IMR-90 (cell line): ENCODE results near the gene EXOC3L2. TPM values are rescaled to one million over a fixed set of nuclear protein-coding genes. Genes with fewer than 3 reads are reported as not detected.

ENCODE experiments used
- ATAC-seq: fragments of 200-7000 bp; cut with Tn5 transposase; 2 replicates; pipeline ENCODE4 v1.9.1; 2020; ENCODE audit warnings: low read depth, mild to moderate bottlenecking, moderate library complexity
- BruUV-seq: library from RNA; stranded (reverse); fragments of 400-500 nt; replicated peaks from 2 replicates; lab custom pipeline; 2021; lab: Mats Ljungman, UMichigan
- CTCF ChIA-PET: fragments of 300-600 bp; formaldehyde crosslinking; extraction: SDS; loops from one replicate; lab custom pipeline; 2021; ENCODE audit warnings: antibody characterized with exemption; lab: Yijun Ruan, JAX
- POLR2A ChIA-PET: fragments of 300-600 bp; sonication (Branson Sonifier 250); formaldehyde crosslinking; loops from one replicate; lab custom pipeline; 2022; ENCODE audit warnings: antibody characterized with exemption; ENCODE audit not compliant: unreplicated experiment; lab: Charles Lee
- DNase-seq: peaks from one replicate; pipeline ENCODE4 v3.0.0; 2013
- H2AFZ ChIP-seq: replicated peaks from 2 replicates; pipeline ENCODE3; 2013; ENCODE audit warnings: low read length, mild to moderate bottlenecking; ENCODE audit not compliant: poor library complexity
- H2AK5ac ChIP-seq: 2 replicates; pipeline ENCODE4 v1.6.1; 2013; ENCODE audit warnings: low read depth, low read length, inconsistent platforms
- H2AK9ac ChIP-seq: replicated peaks from 2 replicates; pipeline ENCODE3; 2013; ENCODE audit warnings: mild to moderate bottlenecking, low read depth, low read length, moderate library complexity; ENCODE audit not compliant: poor library complexity
- H2BK120ac ChIP-seq: 2 replicates; pipeline ENCODE4 v1.6.1; 2013; ENCODE audit warnings: low read depth, low read length, inconsistent platforms
- H2BK15ac ChIP-seq: 3 replicates; pipeline ENCODE4 v1.6.1; 2013; ENCODE audit warnings: low read depth, low read length, inconsistent platforms
- H2BK20ac ChIP-seq: 2 replicates; pipeline ENCODE4 v1.6.1; 2013; ENCODE audit warnings: low read depth, mild to moderate bottlenecking, inconsistent platforms, low read length, moderate library complexity
- H2BK5ac ChIP-seq: 2 replicates; pipeline ENCODE4 v1.6.1; 2013; ENCODE audit warnings: mild to moderate bottlenecking, low read depth, low read length, inconsistent platforms; ENCODE audit not compliant: poor library complexity, severe bottlenecking
- H3K14ac ChIP-seq: replicated peaks from 2 replicates; pipeline ENCODE4 v1.6.1; 2013; ENCODE audit warnings: low read depth, low read length, inconsistent platforms
- H3K18ac ChIP-seq: 2 replicates; pipeline ENCODE4 v1.6.1; 2013; ENCODE audit warnings: low read depth, low read length, control low read depth
- H3K23ac ChIP-seq: 2 replicates; pipeline ENCODE4 v1.6.1; 2013; ENCODE audit warnings: low read depth, low read length, inconsistent platforms
- H3K27ac ChIP-seq: 2 replicates; pipeline ENCODE4 v1.5.1; 2013; ENCODE audit warnings: mild to moderate bottlenecking, control low read depth, low read length; ENCODE audit not compliant: insufficient read depth
- H3K27me3 ChIP-seq: 2 replicates; pipeline ENCODE4 v1.6.1; 2013; ENCODE audit warnings: low read length; ENCODE audit not compliant: control insufficient read depth, insufficient read depth
- H3K36me3 ChIP-seq: 2 replicates; pipeline ENCODE4 v1.6.1; 2013; ENCODE audit warnings: low read length, mixed read lengths; ENCODE audit not compliant: control insufficient read depth, insufficient read depth
- H3K4ac ChIP-seq: 2 replicates; pipeline ENCODE4 v1.6.1; 2013; ENCODE audit warnings: low read depth, low read length, inconsistent platforms
- H3K4me1 ChIP-seq: 2 replicates; pipeline ENCODE4 v1.6.1; 2013; ENCODE audit warnings: low read length, mixed read lengths; ENCODE audit not compliant: control insufficient read depth, insufficient read depth
- H3K4me2 ChIP-seq: 2 replicates; pipeline ENCODE4 v1.6.1; 2013; ENCODE audit warnings: low read depth, mild to moderate bottlenecking, control low read depth, low read length, moderate library complexity
- H3K4me3 ChIP-seq: 2 replicates; pipeline ENCODE4 v1.5.1; 2013; ENCODE audit warnings: low read depth, mild to moderate bottlenecking, control low read depth, low read length, moderate library complexity; ENCODE audit not compliant: insufficient read depth
- H3K56ac ChIP-seq: 2 replicates; pipeline ENCODE4 v1.6.1; 2013; ENCODE audit warnings: low read length, inconsistent platforms; ENCODE audit not compliant: insufficient read depth; ENCODE audit errors: extremely low read depth
- H3K79me1 ChIP-seq, 2 experiments: 2 replicates each; pipeline ENCODE4 v1.6.1; 2013; ENCODE audit warnings: low read length in 2 of 2, inconsistent platforms in 1 of 2, low read depth in 1 of 2
- H3K9ac ChIP-seq: 2 replicates; pipeline ENCODE4 v1.6.1; 2013; ENCODE audit warnings: low read depth, low read length, control low read depth
- H3K9me1 ChIP-seq: 2 replicates; pipeline ENCODE4 v1.6.1; 2013; ENCODE audit warnings: low read length, inconsistent platforms; ENCODE audit not compliant: insufficient read depth
- H3K9me3 ChIP-seq: 2 replicates; pipeline ENCODE4 v1.6.1; 2013; ENCODE audit warnings: low read length; ENCODE audit not compliant: control insufficient read depth, insufficient read depth
- H4K20me1 ChIP-seq: 2 replicates; pipeline ENCODE4 v1.6.1; 2013; ENCODE audit warnings: low read length, inconsistent platforms; ENCODE audit not compliant: insufficient read depth
- H4K5ac ChIP-seq: 2 replicates; pipeline ENCODE4 v1.6.1; 2013; ENCODE audit warnings: mild to moderate bottlenecking, low read depth, low read length, control low read depth
- H4K8ac ChIP-seq, 2 experiments: 2 replicates each; pipeline ENCODE4 v1.6.1; 2013; ENCODE audit warnings: low read depth in 2 of 2, low read length in 2 of 2, control low read depth in 1 of 2, inconsistent platforms in 1 of 2
- H4K91ac ChIP-seq: 2 replicates; pipeline ENCODE4 v1.6.1; 2013; ENCODE audit warnings: low read depth, low read length, inconsistent platforms; ENCODE audit not compliant: insufficient read depth
- BHLHE40 ChIP-seq: fragments of 150-350 bp; IDR thresholded peaks from 2 replicates; pipeline ENCODE4 v1.6.1; 2016; ENCODE audit warnings: mild to moderate bottlenecking, low read depth, low read length
- CEBPB ChIP-seq: IDR thresholded peaks from 2 replicates; pipeline ENCODE4 v1.6.1; 2012; ENCODE audit warnings: low read depth, low read length, improper control_type of control experiment
- CHD1 ChIP-seq: IDR thresholded peaks from 2 replicates; pipeline ENCODE4 v1.6.1; 2012; ENCODE audit warnings: low read depth, low read length, improper control_type of control experiment
- FOS ChIP-seq: fragments of 150-350 bp; IDR thresholded peaks from 2 replicates; pipeline ENCODE4 v1.6.1; 2016; ENCODE audit warnings: low read depth, low read length
- MAFK ChIP-seq: IDR thresholded peaks from 2 replicates; pipeline ENCODE4 v1.6.1; 2012; ENCODE audit warnings: low read depth, low read length, improper control_type of control experiment
- MAZ ChIP-seq: IDR thresholded peaks from 2 replicates; pipeline ENCODE4 v1.6.1; 2012; ENCODE audit warnings: low read depth, mild to moderate bottlenecking, low read length, improper control_type of control experiment, moderate library complexity, borderline replicate concordance
- MXI1 ChIP-seq: IDR thresholded peaks from 2 replicates; pipeline ENCODE4 v1.6.1; 2012; ENCODE audit warnings: low read depth, mild to moderate bottlenecking, low read length, moderate library complexity, borderline replicate concordance
- NFE2L2 ChIP-seq: fragments of 150-350 bp; IDR thresholded peaks from 2 replicates; pipeline ENCODE4 v1.6.1; 2016; ENCODE audit warnings: low read depth, mild to moderate bottlenecking, low read length
- POLR2A ChIP-seq: IDR thresholded peaks from 2 replicates; pipeline ENCODE4 v1.6.1; 2012; ENCODE audit warnings: mild to moderate bottlenecking, low read depth, low read length
- RAD21 ChIP-seq: IDR thresholded peaks from 2 replicates; pipeline ENCODE4 v1.6.1; 2012; ENCODE audit warnings: low read length, improper control_type of control experiment
- RCOR1 ChIP-seq: IDR thresholded peaks from 2 replicates; pipeline ENCODE4 v1.6.1; 2012; ENCODE audit warnings: mild to moderate bottlenecking, low read length, improper control_type of control experiment; ENCODE audit not compliant: insufficient replicate concordance
- RFX5 ChIP-seq: IDR thresholded peaks from 2 replicates; pipeline ENCODE4 v1.8.0; 2012; ENCODE audit warnings: low read depth, mild to moderate bottlenecking, low read length, moderate library complexity
- SMC3 ChIP-seq: fragments of 150-350 bp; IDR thresholded peaks from 2 replicates; pipeline ENCODE4 v1.6.1; 2016; ENCODE audit warnings: low read depth, mild to moderate bottlenecking, antibody characterized with exemption, low read length, moderate library complexity
- USF2 ChIP-seq: fragments of 150-350 bp; IDR thresholded peaks from 2 replicates; pipeline ENCODE4 v1.6.1; 2017; ENCODE audit warnings: mild to moderate bottlenecking, antibody characterized with exemption, low read length, low read depth
- WGBS, 2 experiments: methylation state at CpG; one replicate each; pipeline versions ENCODE4 v1.1.5 to v1.1.7; 2013; ENCODE audit warnings: missing lambda C conversion rate in 2 of 2; ENCODE audit not compliant: insufficient read length in 1 of 2; ENCODE audit errors: extremely low coverage in 2 of 2; 5-methylcytosine and 5-hydroxymethylcytosine counted together
- dilution Hi-C: fragments of 300-500 bp; cut with HindIII; formaldehyde crosslinking; loops from one replicate; pipeline ENCODE4 v1.14.3; 2018; ENCODE audit warnings: low sequenced_read_pairs; ENCODE audit not compliant: unreplicated experiment
- in situ Hi-C: fragments of 300-500 bp; cut with MboI; formaldehyde crosslinking; loops from 3 replicates; pipeline ENCODE4 v1.14.3; 2019; ENCODE audit warnings: low sequenced_read_pairs, inconsistent platforms, mixed read lengths
- intact Hi-C: fragments of 100-400 bp; cut with micrococcal nuclease; formaldehyde crosslinking; loops from 2 replicates; pipeline ENCODE4 v1.10.0; 2022
- polyA plus RNA-seq, 3 experiments: library from polyadenylated mRNA; depleted of rRNA; stranded (reverse); fragments of >200 nt; gene quantifications; 2 replicates each; pipeline ENCODE4 v1.2.3, GENCODE V29; 2012; ENCODE audit warnings: low replicate concordance in 1 of 3
- total RNA-seq: library from RNA; depleted of rRNA; stranded (reverse); fragments of >200 nt; gene quantifications from 2 replicates; pipeline ENCODE4 v1.2.3, GENCODE V29; 2012
- TF ChIP-seq, protein P1 (sequence below): conservative IDR thresholded peaks from 2 replicates; pipeline ENCODE4 v1.5.1; 2012; ENCODE audit warnings: mild to moderate bottlenecking, low read depth, low read length, improper control_type of control experiment
- TF ChIP-seq, protein P2 (sequence below): fragments of 150-350 bp; IDR thresholded peaks from 2 replicates; pipeline ENCODE4 v1.6.1; 2016; ENCODE audit warnings: low read depth, mild to moderate bottlenecking, low read length, moderate library complexity, borderline replicate concordance

The EXOC3L2 gene
- total and polyA plus RNA-seq, 2 of the 4 experiments (the other 2 are of a cell fraction) = 0.03 TPM; not detected in 1

DNA sequence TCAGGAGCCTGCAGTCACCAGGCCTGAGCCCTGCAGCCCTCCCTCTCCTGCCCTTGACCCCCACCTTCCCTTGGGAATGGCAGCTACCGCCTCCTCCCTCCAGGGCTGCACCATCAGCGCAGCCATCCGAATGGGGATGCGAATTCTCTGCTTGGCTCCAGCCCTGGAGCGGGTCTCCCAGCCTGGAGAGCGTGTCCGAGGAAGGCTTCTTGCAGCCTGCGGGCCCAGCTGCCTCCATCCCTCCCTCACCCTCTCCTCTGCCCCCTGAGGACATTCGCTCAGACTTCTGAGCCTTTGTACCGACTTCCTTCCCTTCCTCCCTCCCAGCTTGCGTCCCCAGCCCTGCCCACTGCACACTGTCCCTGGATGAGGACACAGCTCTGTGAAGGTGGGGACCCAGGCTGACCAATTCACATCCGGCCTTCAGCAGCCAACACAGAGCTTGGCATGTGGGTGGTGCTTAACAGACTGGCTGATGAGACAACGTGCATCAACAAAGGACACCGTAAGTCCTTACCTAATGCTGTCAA is 78.4 kb downstream of the EXOC3L2 start:
- intact Hi-C loops (no loop called here), dilution Hi-C loops (no loop called here), in situ Hi-C loops (no loop called here)
- no peak overlapping the region for H4K91ac ChIP-seq
- H3K9me1 ChIP-seq = no peaks in the 10 kb centered on the region
- no peak overlapping the region for H3K27ac ChIP-seq
- BruUV-seq = no TSS peak
- WGBS, 2 experiments = 60% methylated on average over 8 of the region's 14 CpGs; no CpG with 5 or more reads in 1 of the 2 experiments
- no peaks in the 10 kb centered on the region for H3K36me3 ChIP-seq
- no peak overlapping the region for H2BK120ac ChIP-seq
- H3K79me1 ChIP-seq = no peaks in the 10 kb centered on the region
- ATAC-seq (no peak), DNase-seq (no peak)
- TF ChIP-seq CEBPB (no peak), MAFK (no peak), NFE2L2 (no peak), MXI1 (no peak), CHD1 (no peak), RCOR1 (no peak), USF2 (no peak), SMC3 (no peak), BHLHE40 (no peak), RAD21 (no peak), MAZ (no peak), POLR2A (no peak), RFX5 (no peak), FOS (no peak)
- TF ChIP-seq, protein P1, sequence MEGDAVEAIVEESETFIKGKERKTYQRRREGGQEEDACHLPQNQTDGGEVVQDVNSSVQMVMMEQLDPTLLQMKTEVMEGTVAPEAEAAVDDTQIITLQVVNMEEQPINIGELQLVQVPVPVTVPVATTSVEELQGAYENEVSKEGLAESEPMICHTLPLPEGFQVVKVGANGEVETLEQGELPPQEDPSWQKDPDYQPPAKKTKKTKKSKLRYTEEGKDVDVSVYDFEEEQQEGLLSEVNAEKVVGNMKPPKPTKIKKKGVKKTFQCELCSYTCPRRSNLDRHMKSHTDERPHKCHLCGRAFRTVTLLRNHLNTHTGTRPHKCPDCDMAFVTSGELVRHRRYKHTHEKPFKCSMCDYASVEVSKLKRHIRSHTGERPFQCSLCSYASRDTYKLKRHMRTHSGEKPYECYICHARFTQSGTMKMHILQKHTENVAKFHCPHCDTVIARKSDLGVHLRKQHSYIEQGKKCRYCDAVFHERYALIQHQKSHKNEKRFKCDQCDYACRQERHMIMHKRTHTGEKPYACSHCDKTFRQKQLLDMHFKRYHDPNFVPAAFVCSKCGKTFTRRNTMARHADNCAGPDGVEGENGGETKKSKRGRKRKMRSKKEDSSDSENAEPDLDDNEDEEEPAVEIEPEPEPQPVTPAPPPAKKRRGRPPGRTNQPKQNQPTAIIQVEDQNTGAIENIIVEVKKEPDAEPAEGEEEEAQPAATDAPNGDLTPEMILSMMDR = no peak
- TF ChIP-seq, protein P2, sequence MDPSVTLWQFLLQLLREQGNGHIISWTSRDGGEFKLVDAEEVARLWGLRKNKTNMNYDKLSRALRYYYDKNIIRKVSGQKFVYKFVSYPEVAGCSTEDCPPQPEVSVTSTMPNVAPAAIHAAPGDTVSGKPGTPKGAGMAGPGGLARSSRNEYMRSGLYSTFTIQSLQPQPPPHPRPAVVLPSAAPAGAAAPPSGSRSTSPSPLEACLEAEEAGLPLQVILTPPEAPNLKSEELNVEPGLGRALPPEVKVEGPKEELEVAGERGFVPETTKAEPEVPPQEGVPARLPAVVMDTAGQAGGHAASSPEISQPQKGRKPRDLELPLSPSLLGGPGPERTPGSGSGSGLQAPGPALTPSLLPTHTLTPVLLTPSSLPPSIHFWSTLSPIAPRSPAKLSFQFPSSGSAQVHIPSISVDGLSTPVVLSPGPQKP = no peak
- H2AK5ac ChIP-seq = no peak overlapping the region
- no peak overlapping the region for H2BK5ac ChIP-seq
- H2AFZ ChIP-seq = peak overlapping the region; percentile 48
- no peak overlapping the region for H3K4me2 ChIP-seq
- ChIA-PET POLR2A (no interaction called here), CTCF (interaction anchor here (0.5 to 0.6 kb wide), 2 partner anchors 12 to 37 kb away, joined by 5 to 8 read pairs; no protein-coding TSS in a partner anchor)
- H4K8ac ChIP-seq = no peak overlapping the region
- no peak overlapping the region for H3K18ac ChIP-seq
- no peak overlapping the region for H3K23ac ChIP-seq
- no peak overlapping the region for H2BK20ac ChIP-seq
- H2BK15ac ChIP-seq = no peak overlapping the region
- no peak overlapping the region for H2AK9ac ChIP-seq
- H3K56ac ChIP-seq = no peak overlapping the region
- no peaks in the 10 kb centered on the region for H3K9me3 ChIP-seq
- H4K20me1 ChIP-seq = no peaks in the 10 kb centered on the region
- H3K14ac ChIP-seq = no peak overlapping the region
- H4K5ac ChIP-seq = no peak overlapping the region
- no peak overlapping the region for H3K4me3 ChIP-seq
- H3K4me1 ChIP-seq = peaks cover 4% of the 10 kb centered on the region; the same call in 1 of the 2 replicates
- no peak overlapping the region for H3K4ac ChIP-seq
- H3K9ac ChIP-seq = no peak overlapping the region
- peaks cover 3% of the 10 kb centered on the region; the same call in 1 of the 2 replicates for H3K27me3 ChIP-seq
